GM18873 (cell line): ENCODE results near the gene CMTM8.
"Not testable (repeated sequence)": the region's sequence is repeated elsewhere in the genome, so short reads cannot be mapped to it uniquely, and the experiment has no call there.

Experiments used
- ATAC-seq: cut with Tn5 transposase; IDR thresholded peaks from one replicate; pipeline ENCODE4 v1.9.1; 2021; ENCODE audit warnings: mild to moderate bottlenecking, moderate library complexity, moderate number of reproducible peaks; ENCODE audit not compliant: unreplicated experiment, low FRiP score

CMTM8 gene

GRCh38 chr3:32226875-32227500 lies 11.5 kb upstream of the CMTM8 start:
- no peak for ATAC-seq

DNA sequence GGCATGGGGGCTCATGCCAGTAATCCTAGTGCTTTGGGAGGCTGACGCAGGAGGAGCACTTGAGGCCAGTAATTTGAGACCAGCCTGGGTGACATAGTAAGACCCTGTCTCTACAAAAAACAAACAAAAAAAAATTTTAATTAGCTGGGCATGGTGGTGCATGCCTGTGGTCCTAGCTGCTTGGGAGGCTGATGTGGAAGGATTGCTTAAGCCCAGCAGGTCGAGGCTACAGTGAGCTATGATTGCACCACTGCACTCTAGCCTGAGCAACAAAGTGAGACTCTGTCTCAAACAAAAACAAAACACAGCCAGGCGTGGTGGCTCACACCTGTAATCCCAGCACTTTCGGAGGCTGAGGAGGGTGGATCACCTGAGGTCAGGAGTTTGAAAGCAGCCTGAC lies 9.7 kb upstream of the CMTM8 start:
- ATAC-seq = not testable (repeated sequence)

- no peak for ATAC-seq
Observed at GRCh38 chr3:32229565-32229964, 8.9 kb upstream of the CMTM8 start.

DNA sequence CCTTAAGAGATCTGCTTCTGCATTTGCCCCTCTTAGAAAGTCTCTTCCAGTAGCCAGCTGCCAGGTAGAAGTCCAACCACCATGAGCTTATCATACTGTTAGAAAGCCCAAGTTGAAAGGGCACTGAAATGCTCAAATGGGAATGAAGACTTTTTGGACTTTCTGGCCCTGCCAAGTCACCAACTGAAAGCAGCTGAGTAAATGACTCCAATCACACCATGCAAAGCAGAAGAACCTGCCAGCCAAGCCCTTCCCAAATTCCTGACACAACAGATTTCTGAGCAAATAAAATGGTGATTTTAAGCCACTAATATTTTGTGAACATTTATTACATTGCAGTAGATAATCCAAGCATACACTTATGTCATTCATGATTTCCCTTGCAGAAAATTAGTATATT lies 2.1 kb upstream of the CMTM8 start:
- no peak for ATAC-seq

GRCh38 chr3:32237670-32238452 lies 619 bp upstream of the CMTM8 start:
- no peak for ATAC-seq

- no peak for ATAC-seq
Observed at GRCh38 chr3:32239307-32240158, 1.1 kb downstream of the CMTM8 start.

- no peak for ATAC-seq
Observed at GRCh38 chr3:32240159-32240545, 1.7 kb downstream of the CMTM8 start.

DNA sequence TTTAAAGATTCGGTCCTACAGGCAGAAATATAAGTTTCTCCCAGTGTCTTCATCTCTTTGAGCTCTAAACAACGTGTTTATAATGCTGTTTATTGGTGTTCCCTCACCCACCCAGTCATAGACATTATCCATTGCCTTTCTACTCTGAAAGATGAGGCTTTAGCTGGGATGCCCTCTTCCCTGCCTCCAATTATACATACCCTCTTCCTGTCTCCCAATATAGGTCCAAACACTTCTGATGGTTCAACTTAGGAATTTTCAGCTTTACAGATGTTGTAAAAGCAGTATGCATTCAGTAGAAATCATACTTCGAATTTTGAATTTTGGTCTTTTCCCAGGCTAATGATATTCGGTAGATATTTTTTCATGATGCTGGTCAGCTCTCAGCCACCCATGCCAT lies 2.6 kb downstream of the CMTM8 start:
- no peak for ATAC-seq

- ATAC-seq = no peak
Observed at GRCh38 chr3:32243519-32243918, 5.0 kb downstream of the CMTM8 start.

DNA sequence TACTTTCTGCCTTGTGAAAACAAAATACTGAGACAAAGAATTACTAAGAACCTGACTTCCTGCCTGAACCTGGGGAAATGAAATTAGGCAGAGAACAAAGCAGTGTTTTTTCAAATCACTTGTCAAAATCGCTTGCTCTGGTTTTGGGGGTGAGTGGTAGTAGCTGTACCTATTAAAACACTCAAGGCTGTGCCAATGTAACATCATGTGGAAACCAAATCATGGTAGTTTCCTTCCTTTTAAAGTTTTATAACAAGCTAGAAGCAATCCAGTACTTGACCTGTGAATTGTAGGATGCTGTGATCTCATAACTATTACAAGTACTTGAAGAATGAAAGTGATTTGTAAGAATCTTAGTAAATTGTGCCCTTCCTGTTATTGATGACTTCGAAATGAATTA lies 6.7 kb downstream of the CMTM8 start:
- ATAC-seq = no peak

GRCh38 chr3:32246079-32246675 lies 7.7 kb downstream of the CMTM8 start:
- ATAC-seq = no peak

DNA sequence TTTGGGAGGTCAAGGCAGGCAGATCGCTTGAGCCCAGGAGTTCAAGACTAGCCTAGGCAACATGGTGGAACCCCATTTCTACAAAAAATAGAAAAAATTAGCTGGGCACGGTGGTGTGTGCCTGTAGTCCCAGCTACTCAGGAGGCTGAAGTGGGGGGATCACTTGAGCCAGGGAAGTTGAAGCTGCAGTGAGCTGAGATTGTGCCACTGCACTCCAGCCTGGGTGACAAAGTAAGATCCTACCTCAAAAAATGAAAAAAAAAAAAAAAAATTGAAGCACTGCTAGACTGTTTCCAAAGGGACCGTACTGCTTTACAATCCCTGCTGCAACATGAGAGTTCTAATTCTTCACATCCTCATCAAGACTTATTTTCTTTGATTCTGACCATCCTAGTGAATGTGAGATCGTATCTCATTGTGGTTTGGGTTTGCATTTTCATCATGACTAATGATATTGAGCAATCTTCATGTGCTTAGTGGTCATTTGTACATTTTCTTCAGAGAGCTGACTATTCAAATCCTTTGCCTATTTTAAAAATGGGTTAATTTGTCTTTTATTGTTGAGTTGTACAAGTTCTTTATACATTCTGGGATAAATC lies 10.8 kb downstream of the CMTM8 start:
- ATAC-seq = no peak

- no peak for ATAC-seq
Observed at GRCh38 chr3:32254268-32254667, 15.8 kb downstream of the CMTM8 start.

DNA sequence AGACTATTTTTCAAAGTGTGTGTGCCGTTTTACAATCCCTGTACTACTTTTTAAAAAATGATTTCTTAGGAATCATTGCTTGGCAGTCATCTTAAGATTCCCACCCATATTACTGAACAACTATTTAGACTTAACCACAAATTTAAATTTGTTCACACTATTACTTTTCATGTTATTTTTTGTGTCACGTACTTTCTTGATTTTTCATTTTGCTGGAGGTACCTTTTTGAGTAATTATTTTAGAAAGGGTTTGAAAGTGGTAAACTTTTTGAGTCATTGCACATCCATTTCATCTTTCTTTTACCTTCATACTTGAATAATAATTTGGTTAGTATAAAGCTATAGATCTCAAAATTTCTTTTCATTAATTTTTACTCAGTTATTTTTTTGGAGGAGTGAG lies 16.9 kb downstream of the CMTM8 start:
- no peak for ATAC-seq

DNA sequence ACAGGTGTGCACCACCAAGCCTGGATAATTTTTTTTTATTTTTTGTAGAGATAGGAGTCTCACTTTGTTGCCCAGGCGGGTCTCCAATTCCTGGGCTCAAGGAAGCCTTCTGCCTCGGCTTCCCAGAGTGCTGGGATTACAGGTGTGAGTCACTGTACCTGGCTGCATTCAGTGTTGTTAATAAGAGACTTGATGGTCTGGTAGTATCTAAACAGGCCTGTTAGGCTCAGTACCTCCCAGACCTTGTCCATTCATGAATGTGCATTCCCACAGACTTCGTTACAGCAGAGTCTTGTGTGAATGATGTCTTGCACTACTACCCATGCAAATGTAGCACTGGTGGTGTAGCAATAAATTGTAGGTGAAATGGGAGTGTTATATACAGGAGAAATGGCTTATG lies 17.7 kb downstream of the CMTM8 start:
- ATAC-seq = no peak

DNA sequence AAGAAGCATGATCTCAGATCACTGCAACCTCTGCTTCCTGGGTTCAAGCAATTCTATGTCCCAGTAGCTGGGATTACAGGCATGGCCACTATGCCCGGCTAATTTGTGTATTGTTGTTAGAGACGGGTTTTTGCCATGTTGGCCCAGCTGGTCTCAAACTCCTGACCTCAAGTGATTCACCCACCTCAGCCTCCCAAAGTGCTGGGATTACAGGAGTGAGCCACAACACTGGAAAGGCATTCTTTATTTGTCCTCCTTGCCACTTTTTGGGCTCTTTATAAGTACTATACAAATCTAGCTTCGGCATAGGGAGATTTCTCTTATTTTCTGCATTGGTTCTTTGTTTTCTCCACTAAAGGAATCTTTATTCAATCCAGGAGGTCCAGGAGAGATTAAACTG lies 18.6 kb downstream of the CMTM8 start:
- no peak for ATAC-seq

DNA sequence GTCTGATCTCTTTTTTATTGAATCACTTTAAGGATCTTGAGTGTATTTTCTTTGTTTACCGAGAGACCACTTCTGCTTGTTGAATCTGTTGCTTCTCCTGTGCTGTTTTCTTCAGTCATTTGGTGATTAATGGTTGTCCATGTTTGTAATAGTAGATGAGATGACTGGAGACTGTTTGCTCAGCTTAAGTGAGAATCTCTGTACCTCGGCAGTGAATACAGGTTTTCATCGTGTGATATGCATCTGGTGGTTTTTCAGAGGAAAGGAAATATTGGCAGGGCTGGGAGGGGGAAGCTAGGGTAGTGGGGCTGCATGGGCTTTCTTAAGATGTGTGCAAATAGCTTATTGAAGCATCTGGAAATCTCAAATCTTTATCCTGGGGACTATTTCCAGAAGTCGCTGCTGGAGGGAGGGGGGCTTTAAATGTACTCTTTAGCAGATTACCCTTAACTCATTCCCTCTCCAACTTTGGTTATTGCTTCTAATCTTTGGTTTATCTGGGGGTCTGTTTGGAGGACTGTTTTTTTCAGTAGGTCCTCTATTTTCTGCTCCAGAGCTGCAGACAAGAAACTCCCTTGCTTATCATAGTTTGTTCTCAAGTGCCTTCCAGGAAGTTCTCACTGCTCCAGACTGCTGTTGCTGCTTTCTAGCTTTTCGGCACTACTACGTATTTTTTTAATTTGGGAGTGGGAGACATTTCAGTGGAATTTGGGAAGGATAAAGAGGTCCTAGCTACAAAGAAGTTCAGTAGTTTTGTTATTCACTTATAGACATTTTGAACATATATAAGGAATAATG lies 19.4 kb downstream of the CMTM8 start:
- ATAC-seq = no peak

GRCh38 chr3:32258869-32259268 lies 20.4 kb downstream of the CMTM8 start:
- ATAC-seq = no peak

DNA sequence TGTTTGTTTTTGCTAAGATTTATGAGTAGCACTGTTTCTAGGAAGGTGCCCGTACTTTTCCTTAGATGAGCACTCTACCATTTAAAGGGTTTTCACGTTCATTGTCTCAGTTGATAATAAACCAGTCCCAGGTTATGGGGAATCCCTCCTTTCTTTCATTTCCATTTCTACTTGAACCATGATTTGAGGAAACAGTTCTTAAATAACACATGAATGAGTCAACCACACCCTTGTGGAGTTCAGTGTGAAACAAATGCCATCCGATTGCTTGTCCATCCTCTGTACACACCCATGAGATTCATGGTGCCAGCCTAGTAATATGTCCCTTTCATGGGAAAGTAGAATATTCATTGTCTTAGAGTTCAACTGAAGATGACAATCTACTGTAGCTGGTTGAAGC lies 23.1 kb downstream of the CMTM8 start:
- no peak for ATAC-seq

- ATAC-seq = no peak
Observed at GRCh38 chr3:32262201-32262600, 23.7 kb downstream of the CMTM8 start.
